GM23338 (cell line): ENCODE results near the gene SLC4A2. TPM values are rescaled to one million over a fixed set of nuclear protein-coding genes. Genes with fewer than 3 reads are reported as not detected.

ENCODE experiments used
- ATAC-seq: fragments of 200-7000 bp; cut with Tn5 transposase; 3 replicates; pipeline ENCODE4 v1.9.1; 2020
- DNase-seq: peaks from one replicate; pipeline ENCODE4 v3.0.0-alpha.2; 2015; ENCODE audit warnings: low spot score
- H2AFZ ChIP-seq: fragments of 200-600 bp; sonication (generic); 2 replicates; pipeline ENCODE4 v1.8.0; 2016; ENCODE audit warnings: antibody characterized with exemption, mild to moderate bottlenecking, moderate library complexity
- H3F3A ChIP-seq: fragments of 200-600 bp; sonication (generic); replicated peaks from 2 replicates; pipeline ENCODE4 v1.8.0; 2017; ENCODE audit warnings: antibody characterized with exemption, mixed run types, low read depth
- H3K27ac ChIP-seq: fragments of 200-600 bp; sonication (generic); 2 replicates; pipeline ENCODE4 v1.6.1; 2016; ENCODE audit warnings: low read depth
- H3K27me3 ChIP-seq: fragments of 200-600 bp; sonication (generic); 2 replicates; pipeline ENCODE4 v1.8.0; 2016; ENCODE audit warnings: mild to moderate bottlenecking, mixed run types, moderate library complexity; ENCODE audit not compliant: insufficient read depth
- H3K36me3 ChIP-seq: fragments of 200-600 bp; sonication (generic); 2 replicates; pipeline ENCODE4 v1.8.0; 2016; ENCODE audit warnings: mild to moderate bottlenecking; ENCODE audit not compliant: insufficient read depth
- H3K4me1 ChIP-seq: fragments of 200-600 bp; sonication (generic); 2 replicates; pipeline ENCODE4 v1.8.0; 2016; ENCODE audit warnings: mild to moderate bottlenecking, moderate library complexity; ENCODE audit not compliant: insufficient read depth
- H3K4me2 ChIP-seq: fragments of 200-600 bp; sonication (generic); 2 replicates; pipeline ENCODE4 v1.7.1; 2017; ENCODE audit warnings: mixed run types
- H3K4me3 ChIP-seq: fragments of 200-600 bp; sonication (generic); 2 replicates; pipeline ENCODE4 v1.6.1; 2016; ENCODE audit warnings: mixed run types
- H3K79me2 ChIP-seq: fragments of 200-600 bp; sonication (generic); replicated peaks from 2 replicates; pipeline ENCODE4 v1.8.0; 2017; ENCODE audit warnings: mild to moderate bottlenecking; ENCODE audit not compliant: insufficient read depth
- H3K9me2 ChIP-seq: fragments of 200-600 bp; sonication (generic); 2 replicates; pipeline ENCODE4 v1.8.0; 2017; ENCODE audit not compliant: insufficient read depth
- H4K20me1 ChIP-seq: fragments of 200-600 bp; sonication (generic); replicated peaks from 2 replicates; pipeline ENCODE4 v1.8.0; 2017; ENCODE audit warnings: mild to moderate bottlenecking; ENCODE audit not compliant: insufficient read depth
- H3K27ac Mint-ChIP-seq: 2 replicates; pipeline ENCODE4 v1.8.0; 2020; ENCODE audit warnings: inconsistent platforms, mild to moderate bottlenecking, moderate library complexity, mixed read lengths
- H3K27me3 Mint-ChIP-seq: 3 replicates; pipeline ENCODE4 v1.8.0; 2022; ENCODE audit warnings: low read depth, mild to moderate bottlenecking, moderate library complexity, mixed read lengths, inconsistent platforms; ENCODE audit not compliant: insufficient read depth, poor library complexity
- H3K36me3 Mint-ChIP-seq: 3 replicates; pipeline ENCODE4 v1.8.0; 2021; ENCODE audit warnings: low read depth, mild to moderate bottlenecking, inconsistent platforms, moderate library complexity, mixed read lengths
- H3K4me1 Mint-ChIP-seq: 3 replicates; pipeline ENCODE4 v1.8.0; 2020; ENCODE audit warnings: mild to moderate bottlenecking, inconsistent platforms, mixed read lengths
- H3K4me3 Mint-ChIP-seq: 3 replicates; pipeline ENCODE4 v1.8.0; 2021; ENCODE audit warnings: moderate library complexity, mild to moderate bottlenecking, inconsistent platforms, mixed read lengths
- H3K9me3 Mint-ChIP-seq: 3 replicates; pipeline ENCODE4 v1.8.0; 2020; ENCODE audit warnings: moderate library complexity, mild to moderate bottlenecking, inconsistent platforms, mixed read lengths
- EZH2 ChIP-seq: fragments of 200-600 bp; sonication (generic); IDR thresholded peaks from one replicate; pipeline ENCODE4 v1.8.0; 2017; ENCODE audit warnings: antibody characterized with exemption, mild to moderate bottlenecking, low read depth; ENCODE audit not compliant: unreplicated experiment
- EZH2phosphoT487 ChIP-seq: fragments of 200-600 bp; sonication (generic); IDR thresholded peaks from one replicate; pipeline ENCODE4 v1.8.1; 2018; ENCODE audit warnings: antibody characterized with exemption; ENCODE audit not compliant: unreplicated experiment
- JUNB ChIP-seq: IDR thresholded peaks from one replicate; pipeline ENCODE4 v1.6.1; 2016; ENCODE audit warnings: antibody characterized with exemption; ENCODE audit not compliant: unreplicated experiment
- NANOG ChIP-seq: IDR thresholded peaks from 2 replicates; pipeline ENCODE4 v1.6.1; 2016; ENCODE audit warnings: antibody characterized with exemption, borderline replicate concordance
- POLR2AphosphoS5 ChIP-seq: IDR thresholded peaks from 2 replicates; pipeline ENCODE4 v1.6.1; 2016; ENCODE audit warnings: antibody characterized with exemption, low read depth
- STAT1 ChIP-seq: IDR thresholded peaks from one replicate; pipeline ENCODE4 v1.6.1; 2016; ENCODE audit warnings: antibody characterized with exemption; ENCODE audit not compliant: unreplicated experiment
- ZNF331 ChIP-seq: fragments of 250-450 bp; sonication (Bioruptor Pico); IDR thresholded peaks from 2 replicates; pipeline ENCODE4 v1.5.0; 2020; ENCODE audit warnings: low read depth, mild to moderate bottlenecking, moderate library complexity
- ZNF462 ChIP-seq: fragments of 250-450 bp; sonication (Bioruptor Pico); IDR thresholded peaks from 2 replicates; pipeline ENCODE4 v1.5.0; 2020; ENCODE audit warnings: mild to moderate bottlenecking, moderate library complexity
- polyA plus RNA-seq: library from polyadenylated mRNA; unstranded; fragments of >200 nt; fragmentation: Nextera tagmentation; extraction: Ambion mirVana; gene quantifications from 2 replicates; pipeline ENCODE4 v1.2.1, GENCODE V29; 2016
- total RNA-seq: library from RNA; depleted of rRNA; stranded (reverse); fragments of >200 nt; shearing (Covaris generic); gene quantifications from 2 replicates; pipeline ENCODE4 v1.2.3, GENCODE V29; 2014
- TF ChIP-seq, protein P1 (sequence below): IDR thresholded peaks from one replicate; pipeline ENCODE4 v1.6.1; 2018; ENCODE audit warnings: antibody characterized with exemption; ENCODE audit not compliant: unreplicated experiment
- TF ChIP-seq, protein P2 (sequence below): IDR thresholded peaks from 2 replicates; pipeline ENCODE4 v1.6.1; 2016; ENCODE audit warnings: antibody characterized with exemption

The SLC4A2 gene
- total and polyA plus RNA-seq, 2 experiments from 2014 or later = 64.8 to 106 TPM

GRCh38 chr7:151035026-151035717 lies 24.2 kb upstream of the SLC4A2 start (continued):
- no peak for TF ChIP-seq EZH2
- TF ChIP-seq, protein P1, sequence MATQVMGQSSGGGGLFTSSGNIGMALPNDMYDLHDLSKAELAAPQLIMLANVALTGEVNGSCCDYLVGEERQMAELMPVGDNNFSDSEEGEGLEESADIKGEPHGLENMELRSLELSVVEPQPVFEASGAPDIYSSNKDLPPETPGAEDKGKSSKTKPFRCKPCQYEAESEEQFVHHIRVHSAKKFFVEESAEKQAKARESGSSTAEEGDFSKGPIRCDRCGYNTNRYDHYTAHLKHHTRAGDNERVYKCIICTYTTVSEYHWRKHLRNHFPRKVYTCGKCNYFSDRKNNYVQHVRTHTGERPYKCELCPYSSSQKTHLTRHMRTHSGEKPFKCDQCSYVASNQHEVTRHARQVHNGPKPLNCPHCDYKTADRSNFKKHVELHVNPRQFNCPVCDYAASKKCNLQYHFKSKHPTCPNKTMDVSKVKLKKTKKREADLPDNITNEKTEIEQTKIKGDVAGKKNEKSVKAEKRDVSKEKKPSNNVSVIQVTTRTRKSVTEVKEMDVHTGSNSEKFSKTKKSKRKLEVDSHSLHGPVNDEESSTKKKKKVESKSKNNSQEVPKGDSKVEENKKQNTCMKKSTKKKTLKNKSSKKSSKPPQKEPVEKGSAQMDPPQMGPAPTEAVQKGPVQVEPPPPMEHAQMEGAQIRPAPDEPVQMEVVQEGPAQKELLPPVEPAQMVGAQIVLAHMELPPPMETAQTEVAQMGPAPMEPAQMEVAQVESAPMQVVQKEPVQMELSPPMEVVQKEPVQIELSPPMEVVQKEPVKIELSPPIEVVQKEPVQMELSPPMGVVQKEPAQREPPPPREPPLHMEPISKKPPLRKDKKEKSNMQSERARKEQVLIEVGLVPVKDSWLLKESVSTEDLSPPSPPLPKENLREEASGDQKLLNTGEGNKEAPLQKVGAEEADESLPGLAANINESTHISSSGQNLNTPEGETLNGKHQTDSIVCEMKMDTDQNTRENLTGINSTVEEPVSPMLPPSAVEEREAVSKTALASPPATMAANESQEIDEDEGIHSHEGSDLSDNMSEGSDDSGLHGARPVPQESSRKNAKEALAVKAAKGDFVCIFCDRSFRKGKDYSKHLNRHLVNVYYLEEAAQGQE = no peak
- TF ChIP-seq NANOG = no peak

DNA sequence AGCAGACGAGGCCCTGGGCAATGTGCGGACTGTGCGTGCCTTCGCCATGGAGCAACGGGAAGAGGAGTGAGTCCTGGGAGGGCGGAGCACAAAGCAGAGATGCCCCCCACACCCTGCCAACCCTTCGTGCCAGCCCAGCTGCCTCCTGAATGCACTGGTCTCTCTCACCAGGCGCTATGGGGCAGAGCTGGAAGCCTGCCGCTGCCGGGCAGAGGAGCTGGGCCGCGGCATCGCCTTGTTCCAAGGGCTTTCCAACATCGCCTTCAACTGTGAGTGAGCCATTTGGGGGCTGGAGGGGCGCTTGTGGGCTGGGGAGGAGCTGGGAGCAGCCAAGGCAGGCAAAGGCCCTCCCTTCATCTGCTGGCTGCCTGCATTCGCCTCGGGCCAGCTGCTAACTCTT lies 23.5 kb upstream of the SLC4A2 start:
- Histone ChIP-seq H3K27me3 (no peaks in the 10 kb centered on the region), H3K9me2 (no peaks in the 10 kb centered on the region), H3K79me2 (no peaks in the 10 kb centered on the region), H3K27ac (no peak overlapping the region), H3K36me3 (no peaks in the 10 kb centered on the region), H2AFZ (no peak overlapping the region), H3K4me1 (no peaks in the 10 kb centered on the region), H3F3A (no peaks in the 10 kb centered on the region), H4K20me1 (no peaks in the 10 kb centered on the region; the same call in 1 of the 2 replicates), H3K4me2 (no peak overlapping the region), H3K4me3 (no peak overlapping the region)
- peaks cover 2% of the 10 kb centered on the region; the same call in 1 of the 3 replicates for H3K4me1 Mint-ChIP-seq
- no peak for ATAC-seq
- H3K27me3 Mint-ChIP-seq = peaks cover 15% of the 10 kb centered on the region
- no peak overlapping the region for H3K4me3 Mint-ChIP-seq
- DNase-seq = no peak
- H3K9me3 Mint-ChIP-seq = no peaks in the 10 kb centered on the region
- H3K27ac Mint-ChIP-seq = no peak overlapping the region
- H3K36me3 Mint-ChIP-seq = 0 out of 3 replicates have a peak, but pooled peaks cover 6% of the 10 kb centered on the region
- TF ChIP-seq, protein P1 = no peak
- TF ChIP-seq ZNF331 (CRISPR knock-in tag) (no peak), STAT1 (no peak), EZH2phosphoT487 (no peak), POLR2AphosphoS5 (no peak), ZNF462 (no peak), JUNB (no peak), EZH2 (no peak)
- TF ChIP-seq, protein P2, sequence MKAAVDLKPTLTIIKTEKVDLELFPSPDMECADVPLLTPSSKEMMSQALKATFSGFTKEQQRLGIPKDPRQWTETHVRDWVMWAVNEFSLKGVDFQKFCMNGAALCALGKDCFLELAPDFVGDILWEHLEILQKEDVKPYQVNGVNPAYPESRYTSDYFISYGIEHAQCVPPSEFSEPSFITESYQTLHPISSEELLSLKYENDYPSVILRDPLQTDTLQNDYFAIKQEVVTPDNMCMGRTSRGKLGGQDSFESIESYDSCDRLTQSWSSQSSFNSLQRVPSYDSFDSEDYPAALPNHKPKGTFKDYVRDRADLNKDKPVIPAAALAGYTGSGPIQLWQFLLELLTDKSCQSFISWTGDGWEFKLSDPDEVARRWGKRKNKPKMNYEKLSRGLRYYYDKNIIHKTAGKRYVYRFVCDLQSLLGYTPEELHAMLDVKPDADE = no peak
